OCI-LY7 (cell line): ENCODE data around the gene ATP1B2. TPM values are rescaled to one million over a fixed set of nuclear protein-coding genes. Genes with fewer than 3 reads are reported as not detected.

Experiments
- BruUV-seq: library from RNA; stranded (reverse); fragments of 400-500 nt; replicated peaks from 2 replicates; lab custom pipeline; 2021; lab: Mats Ljungman, UMichigan
- CTCF ChIA-PET: fragments of 300-600 bp; sonication (Branson Sonifier 250); formaldehyde crosslinking; loops from one replicate; lab custom pipeline; 2022; ENCODE audit warnings: antibody characterized with exemption; ENCODE audit not compliant: unreplicated experiment; lab: Charles Lee
- POLR2A ChIA-PET: fragments of 300-600 bp; sonication (Branson Sonifier 250); formaldehyde crosslinking; loops from one replicate; lab custom pipeline; 2022; ENCODE audit warnings: antibody characterized with exemption; lab: Charles Lee
- DNase-seq: peaks from one replicate; pipeline ENCODE4 v3.0.0-alpha.2; 2015; ENCODE audit warnings: low spot score
- H2AFZ ChIP-seq: fragments of 200-600 bp; sonication (generic), shearing (Covaris generic); 2 replicates; pipeline ENCODE4 v1.6.1; 2014; ENCODE audit warnings: mild to moderate bottlenecking, antibody characterized with exemption, low read length, moderate library complexity
- H3K27ac ChIP-seq: fragments of 200-600 bp; sonication (generic); 2 replicates; pipeline ENCODE4 v1.5.1; 2014; ENCODE audit warnings: mixed run types, low read depth, mild to moderate bottlenecking, moderate library complexity, low read length, inconsistent platforms; ENCODE audit not compliant: poor library complexity, severe bottlenecking
- H3K36me3 ChIP-seq: fragments of 200-600 bp; sonication (generic); 2 replicates; pipeline ENCODE4 v1.6.1; 2014; ENCODE audit warnings: mild to moderate bottlenecking, antibody characterized with exemption, low read length, moderate library complexity, mixed read lengths; ENCODE audit not compliant: insufficient read depth
- H3K4me1 ChIP-seq: fragments of 200-600 bp; sonication (generic); 2 replicates; pipeline ENCODE4 v1.5.1; 2014; ENCODE audit warnings: mild to moderate bottlenecking, low read length; ENCODE audit not compliant: insufficient read depth, poor library complexity, severe bottlenecking
- H3K4me2 ChIP-seq: fragments of 200-600 bp; sonication (generic); 2 replicates; pipeline ENCODE4 v1.6.1; 2014; ENCODE audit warnings: mild to moderate bottlenecking, low read length
- H3K4me3 ChIP-seq: fragments of 200-600 bp; sonication (generic); 2 replicates; pipeline ENCODE4 v1.5.1; 2014; ENCODE audit warnings: mild to moderate bottlenecking, low read depth, low read length; ENCODE audit not compliant: poor library complexity, severe bottlenecking
- H3K79me2 ChIP-seq: fragments of 200-600 bp; sonication (generic); 2 replicates; pipeline ENCODE4 v1.6.1; 2016; ENCODE audit warnings: low read depth, mild to moderate bottlenecking, low read length, moderate library complexity, mixed read lengths; ENCODE audit not compliant: insufficient read depth
- H3K9me2 ChIP-seq: fragments of 200-600 bp; sonication (generic); 2 replicates; pipeline ENCODE4 v1.6.1; 2016; ENCODE audit warnings: mild to moderate bottlenecking, low read length, mixed read lengths; ENCODE audit not compliant: insufficient read depth
- H3K9me3 ChIP-seq: fragments of 200-600 bp; sonication (generic); 2 replicates; pipeline ENCODE4 v1.6.1; 2014; ENCODE audit warnings: mild to moderate bottlenecking, mixed run types, low read length, mixed read lengths
- H4K20me1 ChIP-seq: fragments of 200-600 bp; sonication (generic); 2 replicates; pipeline ENCODE4 v1.6.1; 2014; ENCODE audit warnings: mild to moderate bottlenecking, antibody characterized with exemption, low read length, moderate library complexity, mixed read lengths; ENCODE audit not compliant: insufficient read depth
- CTCF ChIP-seq: fragments of 200-600 bp; sonication (generic); conservative IDR thresholded peaks from 2 replicates; pipeline ENCODE4 v1.5.1; 2014; ENCODE audit warnings: mild to moderate bottlenecking, antibody characterized with exemption, low read length, moderate library complexity, mixed read lengths
- EZH2phosphoT487 ChIP-seq: fragments of 200-600 bp; sonication (generic); IDR thresholded peaks from 2 replicates; pipeline ENCODE4 v1.6.1; 2018; ENCODE audit warnings: low read depth, borderline replicate concordance, mild to moderate bottlenecking, mixed run types, antibody characterized with exemption, low read length, moderate library complexity, mixed read lengths
- intact Hi-C: fragments of 100-400 bp; cut with micrococcal nuclease; formaldehyde crosslinking; loops from one replicate; pipeline ENCODE4 v1.10.0; 2022; ENCODE audit not compliant: unreplicated experiment
- total RNA-seq, 2 experiments: library from RNA; depleted of rRNA in 1 of 2; stranded (reverse); fragments of >200 nt in 1 of 2; shearing (Covaris generic) in 1 of 2; gene quantifications; 2 replicates each; pipeline ENCODE4 v1.2.3, GENCODE V29; 2014 to 2022

ATP1B2 gene
- total RNA-seq, 2 experiments from 2014 or later, result not detected

- H3K4me3 ChIP-seq, result no peak overlapping the region
- no peaks in the 10 kb centered on the region for H3K79me2 ChIP-seq
- H3K4me2 ChIP-seq, result no peak overlapping the region
- H3K27ac ChIP-seq, result no peak overlapping the region
- H3K36me3 ChIP-seq, result no peaks in the 10 kb centered on the region
- H2AFZ ChIP-seq, result no peak overlapping the region
- TF ChIP-seq CTCF (no peak), EZH2phosphoT487 (no peak)
- BruUV-seq, result no TSS peak
- no peaks in the 10 kb centered on the region for H3K9me3 ChIP-seq
- H3K4me1 ChIP-seq, result no peaks in the 10 kb centered on the region
- intact Hi-C loops, result no loop called here
- ChIA-PET CTCF (no interaction called here), POLR2A (interaction anchor here (0.6 kb wide), 1 partner anchor 17 kb away, joined by 3 read pairs; no protein-coding TSS in a partner anchor)
- H3K9me2 ChIP-seq, result no peaks in the 10 kb centered on the region
- no peaks in the 10 kb centered on the region for H4K20me1 ChIP-seq
- no peak for DNase-seq
These were observed 1.9 kb downstream of the ATP1B2 start for GRCh38 chr17:7652388-7653356.

GRCh38 chr17:7654832-7655540, 4.3 kb downstream of the ATP1B2 start:
- CTCF ChIA-PET, result no interaction called here
- no TSS peak for BruUV-seq
- POLR2A ChIA-PET, result no interaction called here

More at GRCh38 chr17:7654832-7655540, 4.3 kb downstream of the ATP1B2 start:
- Histone ChIP-seq H3K4me2 (no peak overlapping the region), H3K79me2 (no peaks in the 10 kb centered on the region), H3K27ac (no peak overlapping the region), H3K9me3 (no peaks in the 10 kb centered on the region), H3K4me1 (no peaks in the 10 kb centered on the region), H4K20me1 (no peaks in the 10 kb centered on the region), H3K36me3 (no peaks in the 10 kb centered on the region), H3K4me3 (no peak overlapping the region), H3K9me2 (no peaks in the 10 kb centered on the region), H2AFZ (no peak overlapping the region)
- intact Hi-C loops, result no loop called here
- TF ChIP-seq EZH2phosphoT487, result no peak
- no peak for TF ChIP-seq CTCF
- no peak for DNase-seq
